Adrenal gland (tissue), 12 donors: Measurements from ENCODE around the gene ACYP1. TPM values are rescaled to one million over a fixed set of nuclear protein-coding genes. Genes with fewer than 3 reads are reported as not detected.

Experiments used
- DNase-seq, 7 donors: peaks; one replicate each; pipeline ENCODE4 v3.0.0-alpha.2; 2019 to 2020
- H3K27ac ChIP-seq, 5 donors: fragments of 200-600 bp; sonication (generic) in 4 of 5; 1 replicate in 3 of 5; 2 replicates in 2 of 5; pipeline versions ENCODE4 v1.5.1 to v1.8.0; 2016 to 2020; ENCODE audit warnings: mild to moderate bottlenecking in 1 of 5
- H3K27me3 ChIP-seq: fragments of 200-600 bp; 2 replicates; pipeline ENCODE4 v1.8.0; 2021
- H3K36me3 ChIP-seq, 2 donors: fragments of 200-600 bp; replicated peaks in 1 of 2; 1 replicate in 1 of 2; 2 replicates in 1 of 2; pipeline versions ENCODE4 v1.5.1 to v1.8.0; 2018 to 2022
- H3K4me1 ChIP-seq, 2 donors: fragments of 200-600 bp; replicated peaks in 1 of 2; 1 replicate in 1 of 2; 2 replicates in 1 of 2; pipeline versions ENCODE4 v1.5.1 to v1.8.0; 2018 to 2021
- H3K4me3 ChIP-seq, 4 donors: fragments of 200-600 bp; sonication (generic) in 3 of 4; one replicate each; pipeline ENCODE4 v1.5.1; 2016 to 2018
- H3K9me3 ChIP-seq, 3 donors: fragments of 200-600 bp; sonication (generic) in 1 of 3; replicated peaks in 1 of 3; 1 replicate in 2 of 3; 2 replicates in 1 of 3; pipeline versions ENCODE4 v1.5.1 to v1.8.0; 2016 to 2021
- POLR2A ChIP-seq, 2 donors: fragments of 450-650 bp; IDR thresholded peaks; one replicate each; pipeline ENCODE4 v1.6.1; 2017; ENCODE audit warnings: antibody characterized with exemption in 2 of 2, mild to moderate bottlenecking in 2 of 2, moderate library complexity in 1 of 2
- WGBS, 4 donors: extraction: QIAGEN DNeasy Blood & Tissue Kit in 2 of 4; methylation state at CpG; one replicate each; pipeline versions ENCODE4 v1.1.5 to v1.1.7; 2013 to 2017; 5-methylcytosine and 5-hydroxymethylcytosine counted together
- intact Hi-C, 2 donors: fragments of 100-400 bp; cut with DNase I; formaldehyde crosslinking; loops; one replicate each; pipeline versions ENCODE4 v1.14.1 to v1.15.0; 2022 to 2023
- polyA plus RNA-seq, 3 donors: library from polyadenylated mRNA; stranded (reverse); fragments of 200-250 nt in 2 of 3; fragments of 350-450 nt in 1 of 3; fragmentation: Illumina TruSeq in 1 of 3; extraction: RNeasy Lipid Tissue Mini Kit (QIAGEN cat#74804) in 1 of 3; gene quantifications; one replicate each; pipeline ENCODE4 v1.2.3, GENCODE V29; 2013 to 2014
- total RNA-seq, 9 donors: library from RNA; depleted of rRNA in 4 of 9; stranded (reverse); fragments of >200 nt in 4 of 9; fragments of 120-200 nt in 1 of 9; fragmentation: NEBNext Ultra II Directional in 1 of 9; extraction: Animal tissue kit (Norgen Biotek cat#: 25700) in 1 of 9; gene quantifications; one replicate each; pipeline versions ENCODE4 v1.1.0 to v1.2.4, GENCODE V29; 2013 to 2023
- TF ChIP-seq, protein P1 (sequence below), 6 experiments: fragments of 450-650 bp in 4 of 6; fragments of 200-600 bp in 2 of 6; sonication (generic) in 1 of 6; IDR thresholded peaks; 1 replicate in 5 of 6; 2 replicates in 1 of 6; pipeline versions ENCODE4 v1.5.1 to v1.8.0; 2016 to 2021; ENCODE audit warnings: antibody characterized with exemption in 6 of 6, mild to moderate bottlenecking in 2 of 6, moderate library complexity in 1 of 6
- donor health status: healthy with polysubstance abuse.
- donor health status: Bipolar disorder and iron deficiency.
- donor health status: DM: yes; HTN: yes; CAD: no.
- donor health status: DM: no; HTN: no; CAD: no.
- donor health status: DM: no; HTN: no; CAD: no.
- donor health status: DM: yes; HTN: yes; CAD: no.

Gene ACYP1
- total and polyA plus RNA-seq, 12 donors = 11.5 to 73.0 (median 23.7) TPM

DNA sequence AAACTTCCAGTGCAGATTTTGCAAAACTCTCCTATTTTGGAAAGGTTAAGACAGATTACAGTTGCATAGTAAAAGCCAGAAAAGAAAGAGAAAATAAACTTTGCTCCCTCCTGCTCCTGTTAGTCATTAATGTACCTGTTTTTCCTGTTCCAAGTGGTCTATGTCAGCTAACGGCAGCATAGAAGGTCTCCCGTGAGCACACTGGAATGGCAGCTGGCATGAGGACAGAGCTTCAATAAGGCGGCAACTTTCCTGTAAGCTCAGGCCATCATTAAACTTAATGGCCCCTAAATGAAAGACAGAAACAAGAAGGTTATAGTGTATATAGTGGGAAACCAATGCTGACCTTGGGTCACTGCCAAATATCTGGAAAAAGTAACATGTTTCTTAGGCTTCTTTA is 45.1 kb downstream of the ACYP1 start:
- no peak for TF ChIP-seq POLR2A (IDR thresholded peaks at IDR 0.05)
- TF ChIP-seq, protein P1, sequence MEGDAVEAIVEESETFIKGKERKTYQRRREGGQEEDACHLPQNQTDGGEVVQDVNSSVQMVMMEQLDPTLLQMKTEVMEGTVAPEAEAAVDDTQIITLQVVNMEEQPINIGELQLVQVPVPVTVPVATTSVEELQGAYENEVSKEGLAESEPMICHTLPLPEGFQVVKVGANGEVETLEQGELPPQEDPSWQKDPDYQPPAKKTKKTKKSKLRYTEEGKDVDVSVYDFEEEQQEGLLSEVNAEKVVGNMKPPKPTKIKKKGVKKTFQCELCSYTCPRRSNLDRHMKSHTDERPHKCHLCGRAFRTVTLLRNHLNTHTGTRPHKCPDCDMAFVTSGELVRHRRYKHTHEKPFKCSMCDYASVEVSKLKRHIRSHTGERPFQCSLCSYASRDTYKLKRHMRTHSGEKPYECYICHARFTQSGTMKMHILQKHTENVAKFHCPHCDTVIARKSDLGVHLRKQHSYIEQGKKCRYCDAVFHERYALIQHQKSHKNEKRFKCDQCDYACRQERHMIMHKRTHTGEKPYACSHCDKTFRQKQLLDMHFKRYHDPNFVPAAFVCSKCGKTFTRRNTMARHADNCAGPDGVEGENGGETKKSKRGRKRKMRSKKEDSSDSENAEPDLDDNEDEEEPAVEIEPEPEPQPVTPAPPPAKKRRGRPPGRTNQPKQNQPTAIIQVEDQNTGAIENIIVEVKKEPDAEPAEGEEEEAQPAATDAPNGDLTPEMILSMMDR (IDR thresholded peaks at IDR 0.05) = no peak
- WGBS, 4 donors = 79 to 87% (median 85%) methylated on average over 3 of the region's 3 CpGs
- no peak overlapping the region for H3K4me3 ChIP-seq
- H3K27ac ChIP-seq = no peak overlapping the region
- H3K36me3 ChIP-seq = peaks cover 0 to 71% of the 10 kb centered on the region in 2 donors
- no peak for DNase-seq
- no peaks in the 10 kb centered on the region for H3K9me3 ChIP-seq
- intact Hi-C loops = no loop called here
- no peaks in the 10 kb centered on the region for H3K27me3 ChIP-seq
- H3K4me1 ChIP-seq = peaks cover 9 to 29% of the 10 kb centered on the region in 2 donors

GRCh38 chr14:75016815-75017214 is 47.0 kb downstream of the ACYP1 start:
- intact Hi-C loops = no loop called here
- WGBS, 4 donors = 64 to 80% (median 74%) methylated on average over 3 of the region's 3 CpGs
- H3K27me3 ChIP-seq = no peaks in the 10 kb centered on the region

DNA sequence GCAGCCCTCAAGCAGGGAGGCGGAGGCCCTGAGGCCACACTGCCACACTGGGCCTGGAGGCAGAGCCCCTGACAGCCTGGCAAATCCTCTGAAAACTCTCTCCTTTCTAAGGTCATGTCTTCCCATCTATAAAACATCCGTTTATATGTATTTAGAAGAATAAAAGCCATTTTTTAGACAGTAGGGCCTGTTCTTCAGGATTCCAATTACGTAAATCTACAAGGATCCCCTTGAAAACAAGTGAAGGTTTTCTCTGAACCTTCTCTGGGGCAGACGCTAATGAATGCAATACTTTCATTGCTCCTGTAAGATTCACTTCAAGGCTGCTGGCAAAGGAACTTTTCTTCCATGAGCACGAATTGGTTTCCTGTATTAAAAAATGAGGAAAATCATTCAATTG is 48.3 kb downstream of the ACYP1 start:
- Histone ChIP-seq H3K4me1 (peaks cover 32 to 46% of the 10 kb centered on the region in 2 donors), H3K27ac (peak overlapping the region in 3 of 5 donors; percentile 26 to 56 (median 43)), H3K4me3 (no peak overlapping the region), H3K9me3 (no peaks in the 10 kb centered on the region), H3K27me3 (no peaks in the 10 kb centered on the region), H3K36me3 (peaks cover 0 to 52% of the 10 kb centered on the region in 2 donors)
- 51 to 65% (median 59%) methylated on average over 5 of the region's 5 CpGs for WGBS, 4 donors
- intact Hi-C loops = no loop called here
- no peak for DNase-seq
- TF ChIP-seq POLR2A (IDR thresholded peaks at IDR 0.05) = no peak
- TF ChIP-seq, protein P1 (IDR thresholded peaks at IDR 0.05) = no peak

More at GRCh38 chr14:75016815-75017214, 47.0 kb downstream of the ACYP1 start:
- Histone ChIP-seq H3K36me3 (peaks cover 0 to 60% of the 10 kb centered on the region in 2 donors), H3K4me1 (peaks cover 23 to 34% of the 10 kb centered on the region in 2 donors), H3K4me3 (no peak overlapping the region), H3K27ac (peak overlapping the region in 3 of 5 donors; percentile 6 to 24 (median 10)), H3K9me3 (no peaks in the 10 kb centered on the region)
- TF ChIP-seq POLR2A (IDR thresholded peaks at IDR 0.05) = no peak
- TF ChIP-seq, protein P1 (IDR thresholded peaks at IDR 0.05) = no peak
- peak in 3 of 7 donors; percentile 26 to 32 (median 30) for DNase-seq

DNA sequence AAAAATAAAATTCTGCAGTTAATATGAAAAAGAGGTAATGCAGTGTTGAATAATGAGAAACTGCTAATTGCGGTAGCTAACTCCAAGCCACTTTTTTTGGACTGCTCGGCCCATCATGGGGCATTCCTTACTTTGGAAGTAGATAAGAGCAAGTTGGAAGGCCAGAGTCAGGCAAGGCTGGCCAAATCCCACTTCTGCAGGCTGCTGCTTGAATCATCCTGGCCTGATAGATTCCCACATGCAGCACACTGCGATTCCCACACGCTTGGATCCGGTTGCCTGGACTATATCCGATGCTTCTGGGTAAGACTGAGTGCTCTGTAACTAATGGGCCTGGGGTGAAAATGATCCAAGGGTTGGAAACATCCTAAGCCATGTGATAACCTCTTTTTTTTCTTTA is 50.5 kb downstream of the ACYP1 start:
- intact Hi-C loops = no loop called here
- Histone ChIP-seq H3K4me3 (no peak overlapping the region), H3K36me3 (peaks cover 0 to 59% of the 10 kb centered on the region in 2 donors), H3K4me1 (peaks cover 32 to 46% of the 10 kb centered on the region in 2 donors), H3K27ac (peak overlapping the region in 3 of 5 donors; percentile 58 to 70 (median 67)), H3K9me3 (no peaks in the 10 kb centered on the region), H3K27me3 (no peaks in the 10 kb centered on the region)
- WGBS, 4 donors = 36 to 50% (median 41%) methylated on average over 6 of the region's 6 CpGs
- TF ChIP-seq, protein P1 (IDR thresholded peaks at IDR 0.05) = no peak
- peak in 1 of 2 donors; percentile 25 for TF ChIP-seq POLR2A (IDR thresholded peaks at IDR 0.05)
- peak; percentile 40 to 81 (median 70) for DNase-seq
